Stimulated activated CD8-positive, alpha-beta memory T cell treated with anti-CD3 and anti-CD28 coated beads, Interleukin-2, amount 100 ng/mL, for 48 hours (primary cell): ENCODE measurements around the gene MTMR3.

Source experiments
- DNase-seq, 2 donors: peaks; one replicate each; pipeline ENCODE4 v3.0.0-alpha.2; 2020; ENCODE audit warnings: low read depth in 2 of 2

Gene MTMR3

DNA sequence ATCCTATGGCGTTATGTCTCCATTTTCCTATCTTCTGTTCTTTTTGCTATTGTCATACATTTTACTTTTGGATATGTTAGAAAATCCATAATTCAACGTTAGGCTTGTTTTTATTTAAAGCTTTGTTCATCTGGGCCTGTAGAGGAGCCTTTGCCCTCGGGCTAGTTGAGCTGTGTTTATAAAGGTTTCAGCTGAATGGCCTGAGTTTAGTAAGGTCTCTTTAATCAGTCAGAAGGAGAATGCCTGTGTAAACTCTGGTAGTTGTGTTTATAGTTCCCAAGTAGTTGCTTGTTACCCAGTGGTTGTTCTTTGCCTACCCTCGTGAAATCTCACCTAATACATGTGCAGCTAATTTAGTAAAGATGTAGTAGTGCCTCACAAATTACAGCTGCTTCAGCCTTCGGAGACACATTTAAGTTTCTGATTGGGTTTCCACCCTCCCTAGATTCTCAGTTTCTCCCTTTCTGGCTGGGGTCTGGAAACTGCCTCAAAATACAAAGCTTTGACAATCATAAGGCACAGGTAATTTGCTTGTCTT lies 33.1 kb downstream of the MTMR3 start:
- no peak for DNase-seq

GRCh38 chr22:29917052-29917902 lies 34.3 kb downstream of the MTMR3 start:
- DNase-seq, result no peak

DNA sequence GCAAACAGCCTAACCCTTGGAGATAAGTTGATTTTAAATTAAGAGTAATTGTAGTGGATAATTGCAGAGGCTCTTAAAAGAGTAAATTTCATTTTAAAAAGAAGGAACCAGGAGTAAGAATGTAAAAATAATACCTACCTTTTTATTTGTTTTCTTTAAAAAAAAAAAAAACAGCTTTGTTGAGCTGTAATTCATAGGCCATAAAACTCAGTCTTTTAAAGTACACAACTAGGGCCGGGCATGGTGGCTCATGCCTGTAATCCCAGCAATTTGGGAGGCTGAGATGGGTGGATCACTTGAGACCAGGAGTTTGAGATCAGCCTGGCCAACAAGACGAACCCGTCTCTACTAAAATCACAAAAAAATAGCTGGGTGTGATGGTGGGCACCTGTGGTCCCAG lies 42.4 kb downstream of the MTMR3 start:
- DNase-seq, result no peak

GRCh38 chr22:29926057-29926456 lies 43.1 kb downstream of the MTMR3 start:
- no peak for DNase-seq

DNA sequence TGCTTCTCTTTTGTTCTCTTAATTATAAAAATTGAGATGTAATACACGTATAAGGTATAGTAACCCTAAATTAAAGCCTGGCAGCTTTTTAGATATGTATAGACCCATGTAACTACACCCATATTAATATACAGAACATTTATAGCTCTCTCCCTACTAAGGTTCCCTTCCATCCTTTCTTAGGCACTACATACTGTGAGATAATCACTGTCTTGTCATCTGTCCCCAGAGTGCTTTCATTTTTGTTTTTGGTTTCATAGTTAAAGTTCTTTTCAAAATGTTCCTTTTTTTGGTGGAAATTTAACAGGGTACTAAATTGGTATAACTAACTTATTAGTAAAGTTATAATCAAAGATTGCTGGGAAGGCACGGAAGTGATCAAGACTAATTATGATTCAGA lies 49.2 kb downstream of the MTMR3 start:
- DNase-seq, result no peak

GRCh38 chr22:29933619-29934018 lies 50.6 kb downstream of the MTMR3 start:
- DNase-seq, result no peak

- DNase-seq, result no peak
Observed at GRCh38 chr22:29934596-29934995, 51.6 kb downstream of the MTMR3 start.

DNA sequence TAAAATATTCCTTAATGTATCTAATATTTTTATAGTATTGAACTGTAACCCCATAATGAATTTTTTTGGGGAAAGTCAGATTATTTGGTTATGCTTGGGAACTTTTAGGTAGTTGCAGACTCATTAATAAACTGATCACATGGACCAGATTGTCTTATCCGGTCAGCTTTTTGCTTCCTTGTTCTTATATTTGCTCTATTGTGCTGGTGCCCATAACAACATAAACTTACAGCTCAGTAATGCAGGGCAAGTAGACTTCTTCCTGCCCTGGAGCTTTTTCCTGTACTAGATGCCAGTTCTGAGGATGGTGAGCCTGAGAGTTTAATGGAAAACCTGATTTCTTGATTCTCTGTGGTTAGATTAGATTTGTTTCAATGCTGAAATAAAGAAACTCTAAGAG lies 53.2 kb downstream of the MTMR3 start:
- no peak for DNase-seq

DNA sequence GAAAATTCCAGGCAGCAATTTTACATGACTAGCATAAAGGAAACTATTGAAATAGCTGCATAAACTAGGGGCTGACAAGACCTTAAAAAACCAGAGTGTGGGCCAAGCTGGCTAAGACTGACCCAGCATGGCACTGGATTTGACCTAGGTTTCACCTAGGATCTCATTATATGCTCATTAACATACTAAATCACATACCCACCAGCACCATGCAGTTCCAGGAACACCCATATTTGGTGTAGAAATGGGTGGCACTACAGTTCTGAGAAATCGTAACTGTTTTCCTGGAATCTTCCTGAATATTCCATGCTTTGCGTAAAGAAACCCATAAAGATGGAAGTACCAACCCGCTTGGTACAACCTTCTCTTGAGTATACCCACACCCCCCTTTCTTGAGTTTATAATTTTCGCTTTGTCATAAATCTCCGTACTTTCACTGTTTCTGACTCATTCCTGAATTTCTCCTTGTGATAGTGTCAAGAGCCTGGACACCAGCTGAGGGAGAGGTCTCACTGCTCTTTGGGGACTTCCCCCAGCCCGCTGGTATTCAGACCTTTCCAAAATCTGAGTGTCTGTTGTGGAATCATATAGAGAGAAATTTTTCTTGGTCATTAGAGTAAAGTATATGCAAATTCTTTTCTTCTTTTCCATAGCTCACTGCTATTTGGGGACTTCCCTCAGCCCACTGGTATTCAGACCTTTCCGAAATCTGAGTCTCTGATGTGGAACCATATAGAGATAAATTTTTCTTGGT lies 55.1 kb downstream of the MTMR3 start:
- DNase-seq, result peak in 1 of 2 donors; percentile 1

- no peak for DNase-seq
Observed at GRCh38 chr22:29940526-29940925, 57.6 kb downstream of the MTMR3 start.

DNA sequence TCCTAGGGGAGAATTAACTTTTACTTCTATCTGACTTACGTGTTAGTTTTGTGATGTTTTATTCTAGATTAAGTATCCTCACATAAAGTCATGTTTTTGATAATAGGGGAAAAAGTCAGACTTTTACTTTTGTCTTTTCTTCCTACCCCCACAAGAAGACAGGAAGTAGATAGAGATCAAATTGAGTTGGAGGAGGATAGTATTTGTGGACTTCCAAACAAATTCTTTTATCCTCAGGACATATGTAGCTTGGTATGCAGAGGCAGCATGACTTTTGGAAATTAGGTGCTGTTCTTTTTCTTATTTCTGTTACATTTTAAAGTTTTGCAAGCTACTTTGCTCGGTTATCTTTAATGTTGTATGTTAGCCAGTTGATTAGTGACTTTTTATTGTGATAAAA lies 61.4 kb downstream of the MTMR3 start:
- DNase-seq, result no peak

- no peak for DNase-seq
Observed at GRCh38 chr22:29945435-29945834, 62.5 kb downstream of the MTMR3 start.

DNA sequence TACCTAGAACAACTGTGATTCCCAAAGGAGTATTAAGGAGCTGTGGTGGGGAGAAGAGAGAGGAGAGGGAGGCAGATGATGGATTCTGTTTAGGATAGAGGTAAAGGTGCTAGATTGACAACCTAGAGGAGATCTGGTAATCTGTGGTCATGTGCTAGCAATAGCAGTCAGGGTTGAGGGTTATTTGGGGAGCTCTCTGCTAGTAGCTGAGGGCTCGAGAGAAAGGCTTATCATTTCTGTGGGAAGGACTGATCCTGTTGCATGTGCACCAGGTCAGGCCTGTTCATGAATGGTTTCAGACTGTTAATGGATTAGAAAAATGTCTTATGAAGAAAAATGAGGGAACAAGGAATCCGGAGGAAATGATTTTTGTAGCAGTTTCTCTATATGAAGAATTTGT lies 63.2 kb downstream of the MTMR3 start:
- no peak for DNase-seq

DNA sequence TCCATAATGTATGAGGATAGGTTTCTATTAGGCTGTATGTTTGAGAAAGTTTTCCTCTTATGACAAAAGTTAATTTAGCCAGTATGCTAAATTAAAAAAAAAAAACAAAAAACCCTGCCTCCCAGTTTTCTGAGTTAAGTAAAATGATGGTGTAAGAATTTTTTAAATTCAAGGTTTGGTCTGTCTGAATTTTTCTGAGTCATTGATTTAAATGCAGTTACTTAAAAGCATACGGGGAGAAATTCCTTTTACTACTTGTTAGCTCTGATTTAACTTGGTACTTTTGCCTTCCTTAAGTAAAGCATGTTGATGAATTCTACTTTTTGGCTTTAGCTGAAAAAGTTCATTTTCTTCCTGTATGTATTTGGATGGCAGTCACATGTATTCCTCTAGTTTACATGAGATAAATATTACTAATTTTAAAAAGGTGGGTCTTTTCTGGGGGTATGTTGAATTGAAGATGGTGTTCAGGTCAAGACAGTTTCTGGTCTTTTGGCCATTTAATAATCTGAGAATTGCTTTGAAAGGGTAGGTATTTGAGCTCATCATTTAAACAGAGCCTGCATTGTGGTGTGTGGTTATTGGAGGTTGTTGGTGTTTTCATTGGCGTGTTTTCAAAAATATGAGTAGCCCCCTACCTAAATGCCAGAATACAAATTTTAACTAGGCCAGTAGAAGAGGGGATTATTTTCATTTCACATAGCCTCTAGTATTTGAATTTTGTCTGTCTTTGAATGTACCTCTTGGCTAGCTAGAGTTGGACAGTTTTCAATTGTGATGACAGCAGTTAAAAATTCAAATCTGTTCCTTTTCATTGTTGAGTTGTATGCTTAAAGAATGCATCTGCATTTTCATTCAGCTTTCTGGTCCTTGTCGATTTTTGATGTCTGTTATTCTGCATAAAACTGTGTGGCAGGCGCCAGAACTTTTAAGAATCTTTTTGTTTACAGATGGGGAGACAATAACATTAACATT lies 64.7 kb downstream of the MTMR3 start:
- DNase-seq, result no peak

DNA sequence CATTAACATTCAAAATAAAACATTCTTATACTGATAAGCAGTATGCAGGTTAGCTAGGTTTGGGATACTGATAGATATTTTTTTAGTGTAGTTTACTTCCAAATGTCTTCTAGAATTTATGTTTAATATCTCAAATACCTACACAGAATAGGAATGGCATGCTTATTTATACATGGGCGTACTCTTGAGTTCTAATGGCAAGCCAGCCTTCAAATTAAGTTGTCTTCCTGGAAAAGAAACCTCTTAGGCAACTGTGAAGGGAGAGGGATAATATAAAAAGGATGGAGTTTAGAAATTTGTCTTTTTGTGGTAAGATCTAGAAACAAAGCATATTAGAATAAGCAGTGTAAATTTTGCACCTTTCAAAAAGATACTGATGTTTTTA lies 65.4 kb downstream of the MTMR3 start:
- no peak for DNase-seq

DNA sequence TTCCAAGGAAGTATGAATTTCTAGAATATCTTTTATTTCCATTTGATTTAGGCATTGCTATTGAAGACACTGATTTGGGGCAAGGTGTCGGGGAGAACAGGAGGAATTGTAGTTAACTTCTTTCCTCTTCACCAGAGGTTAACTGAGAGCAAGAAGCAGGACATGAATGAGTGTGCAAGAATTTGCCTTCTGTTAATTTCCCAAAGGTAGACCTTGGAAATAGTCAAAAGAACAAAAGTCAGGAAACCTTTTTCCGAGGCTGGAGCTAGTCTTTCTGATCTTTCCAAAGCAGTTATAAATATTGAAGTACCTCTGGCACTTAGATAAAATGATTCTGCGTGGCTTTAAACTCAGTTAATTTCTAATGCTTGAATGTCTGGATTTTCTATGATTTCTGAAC lies 66.9 kb downstream of the MTMR3 start:
- no peak for DNase-seq

GRCh38 chr22:29951791-29952413 lies 68.9 kb downstream of the MTMR3 start:
- DNase-seq, result no peak

GRCh38 chr22:29954203-29954855 lies 71.4 kb downstream of the MTMR3 start:
- DNase-seq, result no peak

DNA sequence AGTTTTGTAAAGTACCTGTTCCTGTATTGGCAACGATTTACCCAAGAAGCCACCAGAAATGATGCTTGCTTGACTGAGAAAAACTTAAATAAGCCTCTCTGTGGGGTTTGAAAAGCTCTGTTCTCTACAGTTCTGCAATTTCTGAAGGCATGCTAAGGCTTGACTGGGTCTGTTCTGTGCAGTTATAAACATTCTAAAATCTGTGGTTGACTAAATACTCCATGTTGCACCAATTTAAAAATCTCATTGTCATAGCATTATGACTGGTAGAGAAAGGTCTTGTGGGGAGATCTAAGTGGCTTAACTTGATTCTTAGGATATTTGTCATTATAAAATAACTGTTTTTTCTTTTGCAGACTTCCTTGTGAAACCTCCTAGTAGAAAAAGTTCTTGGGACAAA lies 73.7 kb downstream of the MTMR3 start:
- no peak for DNase-seq

DNA sequence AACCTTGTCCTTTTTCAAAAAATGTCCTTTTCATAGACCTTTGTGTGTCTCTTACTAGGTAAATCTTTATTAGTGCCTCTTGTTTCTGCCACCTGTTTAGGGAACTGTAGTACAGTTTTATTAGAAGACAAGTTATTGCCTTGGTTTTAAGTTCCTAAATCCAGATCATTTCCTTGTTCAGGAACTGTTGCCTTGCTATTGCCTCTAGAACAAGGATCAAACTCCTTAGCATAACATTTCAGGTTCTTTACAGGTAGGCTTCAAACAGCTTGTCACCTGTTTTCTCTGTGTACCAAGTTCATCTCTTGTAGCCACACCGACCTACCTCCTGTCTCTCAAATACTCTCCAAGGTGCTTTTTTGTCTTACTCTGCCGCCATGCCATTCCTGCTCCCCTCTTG lies 75.2 kb downstream of the MTMR3 start:
- DNase-seq, result no peak

GRCh38 chr22:29964776-29965175 lies 81.8 kb downstream of the MTMR3 start:
- DNase-seq, result no peak
